ENCODE measurements around the gene NTN1. TPM values are rescaled to one million over a fixed set of nuclear protein-coding genes. Genes with fewer than 3 reads are reported as not detected.

The NTN1 gene
- total RNA-seq, 2 donors from 2014 or later, result 6.9 to 15.4 TPM

GRCh38 chr17:9173386-9173983 lies 152.2 kb downstream of the NTN1 start:
- DNase-seq (ENCODE audit: low spot score), result no peak
- intact Hi-C loops (cut with DNase I), result no loop called here

GRCh38 chr17:9174312-9174711 lies 153.0 kb downstream of the NTN1 start:
- intact Hi-C loops (cut with DNase I), result no loop called here
- DNase-seq (ENCODE audit: low spot score), result no peak

- intact Hi-C loops (cut with DNase I), result no loop called here
- DNase-seq (ENCODE audit: low spot score), result no peak
Observed at GRCh38 chr17:9174779-9175574, 153.7 kb downstream of the NTN1 start.

- intact Hi-C loops (cut with DNase I), result no loop called here
- no peak for DNase-seq (ENCODE audit: low spot score)
Observed at GRCh38 chr17:9175700-9176467, 154.6 kb downstream of the NTN1 start.

GRCh38 chr17:9177212-9177611 lies 155.9 kb downstream of the NTN1 start:
- intact Hi-C loops (cut with DNase I), result no loop called here
- no peak for DNase-seq (ENCODE audit: low spot score)

GRCh38 chr17:9178319-9178718 lies 157.0 kb downstream of the NTN1 start:
- DNase-seq (ENCODE audit: low spot score), result no peak
- intact Hi-C loops (cut with DNase I), result no loop called here

GRCh38 chr17:9179602-9180001 lies 158.3 kb downstream of the NTN1 start:
- DNase-seq (ENCODE audit: low spot score), result no peak
- intact Hi-C loops (cut with DNase I), result no loop called here

- intact Hi-C loops (cut with DNase I), result no loop called here
- no peak for DNase-seq (ENCODE audit: low spot score)
Observed at GRCh38 chr17:9181640-9182039, 160.3 kb downstream of the NTN1 start.

- intact Hi-C loops (cut with DNase I), result no loop called here
- DNase-seq (ENCODE audit: low spot score), result no peak
Observed at GRCh38 chr17:9183306-9183705, 162.0 kb downstream of the NTN1 start.

GRCh38 chr17:9185142-9185541 lies 163.8 kb downstream of the NTN1 start:
- intact Hi-C loops (cut with DNase I), result no loop called here
- DNase-seq (ENCODE audit: low spot score), result no peak

GRCh38 chr17:9185688-9186284 lies 164.5 kb downstream of the NTN1 start:
- no peak for DNase-seq (ENCODE audit: low spot score)
- intact Hi-C loops (cut with DNase I), result no loop called here

- intact Hi-C loops (cut with DNase I), result no loop called here
- DNase-seq (ENCODE audit: low spot score), result no peak
Observed at GRCh38 chr17:9187828-9188227, 166.5 kb downstream of the NTN1 start.

- intact Hi-C loops (cut with DNase I), result no loop called here
- no peak for DNase-seq (ENCODE audit: low spot score)
Observed at GRCh38 chr17:9188367-9188766, 167.1 kb downstream of the NTN1 start.

GRCh38 chr17:9189870-9190269 lies 168.6 kb downstream of the NTN1 start:
- DNase-seq (ENCODE audit: low spot score), result no peak

GRCh38 chr17:9192010-9192409 lies 170.7 kb downstream of the NTN1 start:
- no peak for DNase-seq (ENCODE audit: low spot score)
- intact Hi-C loops (cut with DNase I), result no loop called here

More at GRCh38 chr17:9189870-9190269, 168.6 kb downstream of the NTN1 start:
- intact Hi-C loops (cut with DNase I), result no loop called here

- no peak for DNase-seq (ENCODE audit: low spot score)
- intact Hi-C loops (cut with DNase I), result no loop called here
Observed at GRCh38 chr17:9195411-9195810, 174.1 kb downstream of the NTN1 start.

- DNase-seq (ENCODE audit: low spot score), result no peak
- intact Hi-C loops (cut with DNase I), result no loop called here
Observed at GRCh38 chr17:9195961-9196670, 174.8 kb downstream of the NTN1 start.

- intact Hi-C loops (cut with DNase I), result no loop called here
- no peak for DNase-seq (ENCODE audit: low spot score)
Observed at GRCh38 chr17:9199571-9200551, 178.6 kb downstream of the NTN1 start.

Measured in posterior vena cava (tissue), 2 donors.